CD4-positive, alpha-beta memory T cell (primary cell): ENCODE results near the gene CDC40. TPM values are rescaled to one million over a fixed set of nuclear protein-coding genes. Genes with fewer than 3 reads are reported as not detected.
A peak's percentile ranks its signal among the peaks of the same experiment; 100 is the strongest.

Source experiments
- CTCF ChIA-PET: fragments of 350-600 bp; sonication (Branson Sonifier 250); formaldehyde crosslinking; loops from one replicate; lab custom pipeline; 2021; ENCODE audit warnings: inconsistent platforms; ENCODE audit not compliant: partially characterized antibody; lab: Charles Lee
- POLR2A ChIA-PET: fragments of 350-600 bp; sonication (Branson Sonifier 250); formaldehyde crosslinking; loops from one replicate; lab custom pipeline; 2021; ENCODE audit not compliant: partially characterized antibody; lab: Charles Lee
- DNase-seq, 5 donors: peaks; one replicate each; pipeline versions ENCODE4 v3.0.0 to v3.0.0-alpha.2; 2020 to 2022; ENCODE audit warnings: mixed read lengths in 1 of 5
- H3K27ac ChIP-seq: one replicate; pipeline ENCODE4 v1.7.0; 2013; ENCODE audit warnings: low read depth, low read length
- H3K27me3 ChIP-seq: 2 replicates; pipeline ENCODE4 v1.7.0; 2013; ENCODE audit warnings: mild to moderate bottlenecking, low read length, moderate library complexity; ENCODE audit not compliant: insufficient read depth
- H3K36me3 ChIP-seq: 2 replicates; pipeline ENCODE4 v1.7.0; 2013; ENCODE audit warnings: mild to moderate bottlenecking, low read length, moderate library complexity; ENCODE audit not compliant: insufficient read depth
- H3K4me1 ChIP-seq: 2 replicates; pipeline ENCODE4 v1.7.0; 2013; ENCODE audit warnings: mild to moderate bottlenecking, low read length, moderate library complexity; ENCODE audit not compliant: insufficient read depth
- H3K4me3 ChIP-seq, 2 donors: one replicate each; pipeline ENCODE4 v1.7.0; 2013; ENCODE audit warnings: low read length in 2 of 2, mild to moderate bottlenecking in 1 of 2
- H3K9me3 ChIP-seq, 2 donors: one replicate each; pipeline ENCODE4 v1.7.0; 2013; ENCODE audit warnings: low read length in 2 of 2, control low read depth in 1 of 2; ENCODE audit not compliant: control insufficient read depth in 1 of 2
- H3K27ac Mint-ChIP-seq, 7 donors: one replicate each; pipeline ENCODE4 v1.8.0; 2020 to 2021; ENCODE audit warnings: mixed read lengths in 7 of 7, mild to moderate bottlenecking in 6 of 7, inconsistent platforms in 3 of 7, moderate library complexity in 3 of 7
- H3K27me3 Mint-ChIP-seq, 2 donors: one replicate each; pipeline ENCODE4 v1.8.0; 2020 to 2021; ENCODE audit warnings: mixed read lengths in 2 of 2
- H3K36me3 Mint-ChIP-seq, 2 donors: one replicate each; pipeline ENCODE4 v1.8.0; 2020 to 2021; ENCODE audit warnings: mixed read lengths in 2 of 2, inconsistent platforms in 1 of 2, mild to moderate bottlenecking in 1 of 2
- H3K4me1 Mint-ChIP-seq, 4 donors: one replicate each; pipeline ENCODE4 v1.8.0; 2020 to 2021; ENCODE audit warnings: mixed read lengths in 4 of 4, mild to moderate bottlenecking in 1 of 4
- H3K4me3 Mint-ChIP-seq, 8 donors: one replicate each; pipeline ENCODE4 v1.8.0; 2020 to 2021; ENCODE audit warnings: mixed read lengths in 8 of 8, mild to moderate bottlenecking in 7 of 8, moderate library complexity in 6 of 8, inconsistent platforms in 3 of 8
- H3K9me3 Mint-ChIP-seq, 8 donors: one replicate each; pipeline ENCODE4 v1.8.0; 2020 to 2021; ENCODE audit warnings: mixed read lengths in 8 of 8, mild to moderate bottlenecking in 5 of 8, inconsistent platforms in 3 of 8, moderate library complexity in 1 of 8
- intact Hi-C: fragments of 100-400 bp; cut with micrococcal nuclease; formaldehyde crosslinking; loops from one replicate; pipeline ENCODE4 v1.15.1; 2023
- polyA plus RNA-seq, 2 donors: library from polyadenylated mRNA; unstranded; fragments of 300-500 nt; fragmentation: Illumina TruSeq; gene quantifications; one replicate each; pipeline ENCODE4 v1.2.3, GENCODE V29; 2021
- total RNA-seq, 2 experiments: library from RNA; stranded (reverse); gene quantifications; one replicate each; pipeline ENCODE4 v1.2.3, GENCODE V29; 2021

The CDC40 gene
- total and polyA plus RNA-seq, 4 experiments from 2014 or later = 20.4 to 38.0 (median 35.9) TPM

DNA sequence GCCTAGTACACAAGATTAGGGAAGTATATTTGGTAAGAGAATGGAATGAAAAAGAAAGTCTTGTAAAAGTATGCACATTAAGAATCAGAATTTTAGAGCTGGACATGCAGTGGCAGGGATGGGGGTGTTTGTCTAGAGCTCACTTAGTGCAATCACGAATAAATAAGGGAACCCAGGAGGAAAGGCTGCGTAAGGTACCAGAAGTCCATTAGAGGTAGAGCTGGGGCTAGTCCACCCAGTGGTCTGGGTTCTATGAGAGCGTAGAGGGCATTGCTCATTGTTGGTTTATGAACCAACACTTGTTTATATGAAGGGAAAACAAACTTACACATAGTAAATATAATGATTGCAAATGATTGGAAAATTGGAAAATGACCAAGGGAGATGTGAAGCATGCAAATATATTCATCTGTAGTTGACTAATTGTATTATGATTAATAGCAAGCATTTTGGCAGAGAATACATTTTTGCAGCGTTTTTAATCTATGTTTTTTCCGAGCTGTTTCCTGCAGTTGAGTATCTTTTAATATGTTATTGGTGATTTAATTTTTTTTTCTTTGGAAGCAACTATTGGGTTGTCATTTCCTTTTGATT lies 3.2 kb downstream of the CDC40 start:
- DNase-seq = no peak
- Histone ChIP-seq H3K27me3 (no peaks in the 10 kb centered on the region), H3K4me1 (peaks cover 70% of the 10 kb centered on the region), H3K4me3 (no peak overlapping the region), H3K9me3 (no peaks in the 10 kb centered on the region), H3K36me3 (no peaks in the 10 kb centered on the region), H3K27ac (no peak overlapping the region)
- Mint-ChIP-seq H3K4me3 (no peak overlapping the region), H3K27ac (no peak overlapping the region), H3K9me3 (no peaks in the 10 kb centered on the region), H3K27me3 (peaks cover 0 to 1% of the 10 kb centered on the region in 2 donors), H3K36me3 (peaks cover 4 to 7% of the 10 kb centered on the region in 2 donors), H3K4me1 (peaks cover 20 to 28% (median 24%) of the 10 kb centered on the region in 4 donors)
- CTCF ChIA-PET = no interaction called here
- POLR2A ChIA-PET = no interaction called here
- intact Hi-C loops = loop anchor here (5.0 kb wide), 2 partner anchors 1074 to 1299 kb away; partner anchors contain the start of gene REV3L

DNA sequence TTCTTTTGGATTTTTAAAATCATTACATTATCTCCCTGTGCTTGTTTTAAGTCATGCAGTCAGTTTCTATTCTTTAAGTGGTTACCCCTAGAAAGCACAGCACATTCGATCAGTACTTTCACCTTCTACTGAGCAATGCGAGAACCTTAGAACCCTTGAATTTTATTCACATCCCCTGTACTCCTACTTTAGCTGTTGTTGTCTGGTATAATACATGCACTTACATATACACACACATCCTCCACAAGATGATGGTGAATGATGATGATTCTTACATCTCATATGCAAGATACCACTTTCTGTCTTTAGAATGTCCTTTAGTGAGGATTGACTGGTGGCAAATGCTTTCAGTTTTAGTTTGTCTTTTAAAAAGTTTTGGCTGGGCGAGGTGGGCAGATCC lies 5.7 kb downstream of the CDC40 start:
- no peak for DNase-seq
- no peaks in the 10 kb centered on the region for H3K36me3 ChIP-seq
- no peaks in the 10 kb centered on the region for H3K9me3 ChIP-seq
- H3K27me3 ChIP-seq = no peaks in the 10 kb centered on the region
- Mint-ChIP-seq H3K9me3 (no peaks in the 10 kb centered on the region), H3K27ac (peak overlapping the region in 3 of 7 donors; percentile 0 to 72 (median 0)), H3K36me3 (peaks cover 4 to 7% of the 10 kb centered on the region in 2 donors), H3K27me3 (no peaks in the 10 kb centered on the region), H3K4me1 (peaks cover 20 to 32% (median 23%) of the 10 kb centered on the region in 4 donors), H3K4me3 (peak overlapping the region; percentile 16 to 56 (median 48))
- no peak overlapping the region for H3K4me3 ChIP-seq
- CTCF ChIA-PET = no interaction called here
- H3K4me1 ChIP-seq = peaks cover 88% of the 10 kb centered on the region
- no peak overlapping the region for H3K27ac ChIP-seq
- intact Hi-C loops = no loop called here
- POLR2A ChIA-PET = no interaction called here

DNA sequence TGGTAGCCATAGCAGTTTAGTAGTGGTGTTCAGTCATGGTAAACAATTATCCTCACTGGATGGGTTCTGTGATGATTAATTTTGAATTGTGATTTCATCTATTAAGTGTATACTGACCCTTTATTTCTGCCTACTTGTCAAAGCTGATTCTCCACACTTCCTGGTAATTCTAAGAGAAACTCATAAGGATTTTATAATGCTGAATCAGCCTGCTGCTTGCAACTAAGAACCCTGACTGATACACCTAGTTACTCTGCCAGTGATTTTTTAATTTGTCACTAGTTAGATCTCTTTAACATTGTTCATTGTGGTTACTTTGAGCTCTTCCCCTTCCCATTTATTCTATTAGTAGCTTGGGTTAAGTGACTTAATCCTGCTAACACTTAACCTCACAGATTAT lies 8.6 kb downstream of the CDC40 start:
- H3K4me1 Mint-ChIP-seq = peaks cover 24 to 32% (median 25%) of the 10 kb centered on the region in 4 donors
- ChIA-PET CTCF (interaction anchor here (0.8 to 1.1 kb wide), 2 partner anchors 9 to 202 kb away, joined by 3 read pairs; partner anchors contain the start of genes CDC40 and WASF1), POLR2A (interaction anchor here (1.7 kb wide), 1 partner anchor 8 kb away, joined by 9 read pairs; the partner anchor contains the start of gene CDC40)
- H3K27me3 Mint-ChIP-seq = no peaks in the 10 kb centered on the region
- Histone ChIP-seq H3K36me3 (peaks cover 3% of the 10 kb centered on the region), H3K4me3 (no peak overlapping the region), H3K27ac (no peak overlapping the region), H3K4me1 (peaks cover 64% of the 10 kb centered on the region), H3K9me3 (no peaks in the 10 kb centered on the region), H3K27me3 (no peaks in the 10 kb centered on the region)
- no peaks in the 10 kb centered on the region for H3K9me3 Mint-ChIP-seq
- no peak overlapping the region for H3K4me3 Mint-ChIP-seq
- H3K36me3 Mint-ChIP-seq = peaks cover 6 to 12% of the 10 kb centered on the region in 2 donors
- no peak for DNase-seq
- intact Hi-C loops = no loop called here
- H3K27ac Mint-ChIP-seq = peak overlapping the region in 1 of 7 donors; percentile 28

DNA sequence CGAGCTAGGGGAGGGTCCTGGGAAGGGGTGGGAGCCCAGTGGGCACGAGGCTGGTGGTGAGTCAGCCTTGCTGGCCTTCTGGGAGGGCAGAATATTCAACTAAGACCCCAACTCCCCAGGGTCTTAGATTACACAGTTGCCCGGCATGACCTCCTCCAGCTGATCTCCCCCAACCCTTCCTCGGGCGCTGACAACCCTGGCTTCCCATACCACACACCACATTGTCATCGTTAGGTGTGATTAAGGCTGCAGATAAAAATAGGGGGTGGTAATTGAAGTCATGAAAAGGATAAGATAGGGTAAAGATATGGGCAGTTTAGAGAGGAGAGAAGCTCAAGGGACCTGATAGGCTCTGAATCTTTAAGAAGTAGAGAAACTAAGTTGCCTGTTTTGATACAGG lies 10.5 kb downstream of the CDC40 start:
- POLR2A ChIA-PET = no interaction called here
- H3K4me3 Mint-ChIP-seq = no peak overlapping the region
- Histone ChIP-seq H3K27ac (no peak overlapping the region), H3K4me3 (no peak overlapping the region), H3K4me1 (peaks cover 47% of the 10 kb centered on the region), H3K9me3 (no peaks in the 10 kb centered on the region), H3K27me3 (no peaks in the 10 kb centered on the region), H3K36me3 (peaks cover 4% of the 10 kb centered on the region)
- CTCF ChIA-PET = no interaction called here
- peaks cover 27 to 31% (median 29%) of the 10 kb centered on the region in 4 donors for H3K4me1 Mint-ChIP-seq
- H3K27ac Mint-ChIP-seq = no peak overlapping the region
- H3K9me3 Mint-ChIP-seq = no peaks in the 10 kb centered on the region
- DNase-seq = no peak
- H3K27me3 Mint-ChIP-seq = no peaks in the 10 kb centered on the region
- intact Hi-C loops = no loop called here
- H3K36me3 Mint-ChIP-seq = peaks cover 17 to 21% of the 10 kb centered on the region in 2 donors

DNA sequence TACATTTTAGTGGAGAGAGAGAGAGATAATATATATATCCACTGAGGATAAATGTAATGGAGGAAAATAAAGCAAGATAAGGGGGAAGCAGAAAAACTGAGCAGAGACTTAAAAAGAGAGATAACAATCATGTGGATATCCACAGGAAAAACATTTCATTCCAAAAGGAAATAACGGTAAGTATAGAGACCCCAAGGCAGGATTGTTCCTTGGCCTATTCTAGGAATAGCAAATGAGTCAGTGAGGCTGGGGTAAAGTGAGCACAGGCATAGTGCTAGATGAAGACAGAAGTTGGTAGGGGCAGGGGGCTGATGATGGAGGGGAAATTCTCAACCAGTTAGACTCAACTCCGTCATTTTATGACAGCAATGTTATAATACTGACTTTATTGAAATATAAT lies 11.2 kb downstream of the CDC40 start:
- Histone ChIP-seq H3K36me3 (peaks cover 4% of the 10 kb centered on the region), H3K27me3 (no peaks in the 10 kb centered on the region), H3K27ac (no peak overlapping the region), H3K9me3 (no peaks in the 10 kb centered on the region), H3K4me3 (no peak overlapping the region), H3K4me1 (peaks cover 44% of the 10 kb centered on the region)
- ChIA-PET CTCF (no interaction called here), POLR2A (no interaction called here)
- H3K36me3 Mint-ChIP-seq = peaks cover 14 to 18% of the 10 kb centered on the region in 2 donors
- intact Hi-C loops = no loop called here
- H3K9me3 Mint-ChIP-seq = no peaks in the 10 kb centered on the region
- no peaks in the 10 kb centered on the region for H3K27me3 Mint-ChIP-seq
- no peak for DNase-seq
- H3K4me3 Mint-ChIP-seq = no peak overlapping the region
- no peak overlapping the region for H3K27ac Mint-ChIP-seq
- H3K4me1 Mint-ChIP-seq = peaks cover 19 to 28% (median 27%) of the 10 kb centered on the region in 4 donors

DNA sequence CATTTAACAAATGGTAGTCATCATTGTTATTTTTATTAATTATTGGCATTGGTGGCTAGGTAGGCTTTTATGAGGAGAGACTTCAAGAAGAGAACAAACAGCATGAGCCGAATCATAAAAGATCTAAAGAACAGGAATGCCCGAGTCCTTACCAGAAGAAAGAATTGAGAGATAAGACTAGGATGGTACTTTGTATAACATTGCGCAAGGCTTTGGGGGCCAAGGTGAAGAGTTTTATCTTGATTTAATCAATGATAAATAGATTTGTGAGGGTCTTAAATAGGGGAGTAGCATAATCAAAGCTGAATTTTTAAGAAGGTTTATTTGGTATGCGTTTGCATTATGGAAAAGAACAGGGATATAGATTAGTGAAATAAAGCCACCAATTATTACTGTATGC lies 15.4 kb downstream of the CDC40 start:
- ChIA-PET POLR2A (no interaction called here), CTCF (interaction anchor here (1.0 kb wide), 1 partner anchor 11 kb away, joined by 3 read pairs; no protein-coding TSS in a partner anchor)
- DNase-seq = no peak
- Mint-ChIP-seq H3K9me3 (no peaks in the 10 kb centered on the region), H3K27ac (no peak overlapping the region), H3K27me3 (no peaks in the 10 kb centered on the region), H3K36me3 (peaks cover 18 to 20% of the 10 kb centered on the region in 2 donors), H3K4me1 (peaks cover 19 to 27% (median 19%) of the 10 kb centered on the region in 4 donors), H3K4me3 (no peak overlapping the region)
- intact Hi-C loops = no loop called here
- no peaks in the 10 kb centered on the region for H3K27me3 ChIP-seq
- H3K4me3 ChIP-seq = no peak overlapping the region
- peaks cover 4% of the 10 kb centered on the region for H3K36me3 ChIP-seq
- no peaks in the 10 kb centered on the region for H3K9me3 ChIP-seq
- H3K27ac ChIP-seq = no peak overlapping the region
- H3K4me1 ChIP-seq = peaks cover 13% of the 10 kb centered on the region

DNA sequence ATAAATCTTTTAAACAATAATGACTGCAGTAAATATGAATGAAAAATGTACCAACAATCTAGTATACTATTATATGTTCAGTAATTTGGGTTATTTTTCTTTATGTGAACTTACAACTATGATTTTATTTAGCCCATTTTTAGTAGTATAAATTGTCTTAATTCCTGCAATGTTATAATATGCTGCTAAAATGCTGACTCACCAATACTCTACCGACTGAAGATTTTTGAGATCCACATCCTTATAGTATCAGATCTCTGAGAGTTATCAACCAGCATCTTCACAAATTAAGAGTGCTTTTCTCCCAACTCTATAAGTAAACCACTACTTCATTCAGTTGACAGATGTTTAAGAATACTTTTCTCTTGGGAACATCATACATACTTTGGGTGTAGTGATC lies 16.6 kb downstream of the CDC40 start:
- Histone ChIP-seq H3K36me3 (peaks cover 4% of the 10 kb centered on the region), H3K9me3 (no peaks in the 10 kb centered on the region), H3K4me3 (no peak overlapping the region), H3K27me3 (no peaks in the 10 kb centered on the region), H3K4me1 (peaks cover 6% of the 10 kb centered on the region), H3K27ac (no peak overlapping the region)
- peaks cover 18 to 20% of the 10 kb centered on the region in 2 donors for H3K36me3 Mint-ChIP-seq
- ChIA-PET POLR2A (no interaction called here), CTCF (no interaction called here)
- H3K27ac Mint-ChIP-seq = no peak overlapping the region
- no peak overlapping the region for H3K4me3 Mint-ChIP-seq
- intact Hi-C loops = no loop called here
- H3K4me1 Mint-ChIP-seq = peaks cover 19 to 33% (median 20%) of the 10 kb centered on the region in 4 donors
- no peak for DNase-seq
- H3K27me3 Mint-ChIP-seq = no peaks in the 10 kb centered on the region
- H3K9me3 Mint-ChIP-seq = no peaks in the 10 kb centered on the region
